ENCODE data around the gene SERPINB1. TPM values are rescaled to one million over a fixed set of nuclear protein-coding genes. Genes with fewer than 3 reads are reported as not detected.

Gene SERPINB1
- total RNA-seq, 2 donors from 2014 or later, result 41.0 to 62.3 TPM

DNA sequence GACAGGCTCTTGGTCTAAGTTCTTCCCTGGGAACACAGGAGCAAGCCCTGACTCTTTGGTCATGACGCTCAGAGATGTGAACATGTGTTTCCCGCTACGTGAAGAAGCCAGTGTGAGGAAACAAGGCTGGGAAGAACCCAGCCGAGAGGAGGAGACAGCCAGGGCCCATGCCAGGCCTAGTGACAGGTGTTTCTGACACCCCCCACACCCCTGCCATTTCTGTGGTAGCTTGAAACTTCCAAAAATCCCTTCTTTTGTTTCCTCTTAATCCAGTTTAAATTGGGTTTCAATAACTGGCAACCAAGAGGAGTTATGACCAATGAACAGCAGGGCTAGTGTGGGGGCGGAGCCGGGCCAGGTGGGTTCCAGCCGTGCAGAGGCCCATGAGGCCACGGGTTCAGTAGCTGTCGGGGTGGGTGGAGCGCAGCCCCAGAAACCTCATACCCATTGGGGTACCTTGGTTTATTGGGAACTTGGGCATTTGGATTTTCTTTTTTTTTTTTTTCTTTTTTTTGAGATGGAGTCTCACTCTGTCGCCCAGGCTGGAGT lies 43.0 kb downstream of the SERPINB1 start:
- H3K27me3 ChIP-seq (replicated peaks; ENCODE audit: insufficient read depth), result no peaks in the 10 kb centered on the region
- TF ChIP-seq, protein P1, sequence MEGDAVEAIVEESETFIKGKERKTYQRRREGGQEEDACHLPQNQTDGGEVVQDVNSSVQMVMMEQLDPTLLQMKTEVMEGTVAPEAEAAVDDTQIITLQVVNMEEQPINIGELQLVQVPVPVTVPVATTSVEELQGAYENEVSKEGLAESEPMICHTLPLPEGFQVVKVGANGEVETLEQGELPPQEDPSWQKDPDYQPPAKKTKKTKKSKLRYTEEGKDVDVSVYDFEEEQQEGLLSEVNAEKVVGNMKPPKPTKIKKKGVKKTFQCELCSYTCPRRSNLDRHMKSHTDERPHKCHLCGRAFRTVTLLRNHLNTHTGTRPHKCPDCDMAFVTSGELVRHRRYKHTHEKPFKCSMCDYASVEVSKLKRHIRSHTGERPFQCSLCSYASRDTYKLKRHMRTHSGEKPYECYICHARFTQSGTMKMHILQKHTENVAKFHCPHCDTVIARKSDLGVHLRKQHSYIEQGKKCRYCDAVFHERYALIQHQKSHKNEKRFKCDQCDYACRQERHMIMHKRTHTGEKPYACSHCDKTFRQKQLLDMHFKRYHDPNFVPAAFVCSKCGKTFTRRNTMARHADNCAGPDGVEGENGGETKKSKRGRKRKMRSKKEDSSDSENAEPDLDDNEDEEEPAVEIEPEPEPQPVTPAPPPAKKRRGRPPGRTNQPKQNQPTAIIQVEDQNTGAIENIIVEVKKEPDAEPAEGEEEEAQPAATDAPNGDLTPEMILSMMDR (IDR thresholded peaks at IDR 0.05), result no peak
- no peak for DNase-seq (ENCODE audit: low spot score)

DNA sequence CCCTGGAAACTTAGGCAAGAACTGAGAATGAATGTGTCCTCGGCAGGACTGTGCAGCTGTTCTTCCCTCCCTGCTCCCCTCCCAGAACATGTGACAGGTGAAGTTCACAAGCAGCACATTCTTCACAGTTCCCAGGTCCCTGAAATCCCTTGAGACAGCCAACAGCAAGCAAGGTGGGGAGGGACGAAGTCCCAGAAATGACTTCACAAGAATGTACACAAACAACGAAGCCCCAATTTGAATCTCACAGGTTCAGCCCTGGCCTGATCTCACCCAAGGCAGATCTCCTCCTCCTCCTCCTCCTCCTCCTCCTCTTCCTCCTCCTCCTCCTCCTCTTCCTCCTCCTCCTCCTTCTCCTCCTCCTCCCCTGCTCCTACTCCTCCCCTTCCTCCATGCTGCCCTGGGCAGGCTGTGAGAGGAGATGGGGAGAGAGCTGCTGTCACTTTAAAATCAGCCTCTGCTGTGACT lies 44.1 kb downstream of the SERPINB1 start:
- Histone ChIP-seq H3K4me3 (no peak overlapping the region), H3K27ac (no peak overlapping the region), H3K9me3 (no peaks in the 10 kb centered on the region), H3K36me3 (no peaks in the 10 kb centered on the region), H3K27me3 (replicated peaks; ENCODE audit: insufficient read depth) (no peaks in the 10 kb centered on the region), H3K4me1 (ENCODE audit: control insufficient read depth in 1 of 2, low read depth in 2 of 2) (peaks cover under 1 to 19% of the 10 kb centered on the region in 2 donors)
- no peak for DNase-seq (ENCODE audit: low spot score)
- ATAC-seq (ENCODE audit: insufficient number of reproducible peaks, low FRiP score, low read depth), result no peak
- TF ChIP-seq, protein P1 (IDR thresholded peaks at IDR 0.05), result no peak

More for the DNA sequence above, 43.0 kb downstream of the SERPINB1 start:
- H3K4me1 ChIP-seq (ENCODE audit: control insufficient read depth in 1 of 2, low read depth in 2 of 2), result peaks cover 0 to 12% of the 10 kb centered on the region in 2 donors
- H3K36me3 ChIP-seq, result no peaks in the 10 kb centered on the region
- H3K9me3 ChIP-seq, result no peaks in the 10 kb centered on the region
- H3K4me3 ChIP-seq, result no peak overlapping the region
- ATAC-seq (ENCODE audit: insufficient number of reproducible peaks, low FRiP score, low read depth), result no peak
- H3K27ac ChIP-seq, result no peak overlapping the region

DNA sequence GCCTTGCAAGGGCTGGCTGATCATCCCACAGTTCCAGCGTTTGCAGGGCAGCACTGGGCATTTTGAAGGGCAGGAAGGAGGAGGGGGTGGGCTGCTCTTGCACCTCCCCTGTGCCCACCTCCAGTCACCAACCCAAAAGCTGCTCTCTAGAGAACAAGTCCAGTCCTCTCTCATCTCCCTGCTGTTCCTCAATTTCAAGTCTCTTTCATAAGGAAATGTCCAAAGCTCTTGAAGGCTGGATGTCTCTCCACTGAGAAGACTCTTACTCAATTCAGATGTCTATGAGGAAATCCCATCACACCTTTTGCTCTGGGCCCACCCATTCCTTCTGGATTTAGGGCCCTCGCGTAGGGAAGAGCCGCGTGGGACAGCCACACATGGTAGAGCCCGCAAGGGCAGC lies 44.8 kb downstream of the SERPINB1 start:
- H3K9me3 ChIP-seq, result no peaks in the 10 kb centered on the region
- ATAC-seq (ENCODE audit: insufficient number of reproducible peaks, low FRiP score, low read depth), result no peak

DNA sequence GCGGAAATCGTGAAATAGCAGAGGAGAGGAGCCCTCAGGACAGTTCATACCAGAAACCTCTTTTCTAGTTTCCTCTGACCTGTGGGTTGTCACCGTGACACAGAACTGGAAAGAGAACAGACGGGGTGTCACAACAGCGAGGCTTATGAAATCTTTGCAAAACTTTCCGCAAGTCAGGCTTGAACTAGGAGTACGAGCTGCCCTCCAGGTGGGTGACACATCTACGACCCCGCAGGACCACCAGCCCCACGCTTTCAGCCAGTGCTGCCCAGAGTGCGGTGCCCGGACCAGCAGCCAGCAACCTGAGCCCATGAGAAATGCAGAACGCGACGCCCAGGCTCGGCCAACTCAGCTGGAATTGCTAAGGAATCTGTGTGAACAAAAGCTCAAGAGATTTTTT lies 45.7 kb downstream of the SERPINB1 start:
- Histone ChIP-seq H3K27ac (no peak overlapping the region), H3K27me3 (replicated peaks; ENCODE audit: insufficient read depth) (no peaks in the 10 kb centered on the region), H3K4me1 (ENCODE audit: control insufficient read depth in 1 of 2, low read depth in 2 of 2) (peaks cover 9 to 33% of the 10 kb centered on the region in 2 donors), H3K4me3 (no peak overlapping the region), H3K36me3 (no peaks in the 10 kb centered on the region), H3K9me3 (no peaks in the 10 kb centered on the region)
- TF ChIP-seq, protein P1 (IDR thresholded peaks at IDR 0.05), result no peak
- ATAC-seq (ENCODE audit: insufficient number of reproducible peaks, low FRiP score, low read depth) (no peak), DNase-seq (ENCODE audit: low spot score) (no peak)

More for the DNA sequence above, 44.8 kb downstream of the SERPINB1 start:
- Histone ChIP-seq H3K27ac (no peak overlapping the region), H3K27me3 (replicated peaks; ENCODE audit: insufficient read depth) (no peaks in the 10 kb centered on the region), H3K4me1 (ENCODE audit: control insufficient read depth in 1 of 2, low read depth in 2 of 2) (peaks cover 6 to 27% of the 10 kb centered on the region in 2 donors), H3K36me3 (no peaks in the 10 kb centered on the region), H3K4me3 (no peak overlapping the region)
- TF ChIP-seq, protein P1 (IDR thresholded peaks at IDR 0.05), result no peak
- DNase-seq (ENCODE audit: low spot score), result no peak

GRCh38 chr6:2795162-2795561 lies 46.5 kb downstream of the SERPINB1 start:
- H3K9me3 ChIP-seq, result no peaks in the 10 kb centered on the region
- no peak overlapping the region for H3K27ac ChIP-seq
- TF ChIP-seq, protein P1 (IDR thresholded peaks at IDR 0.05), result no peak
- DNase-seq (ENCODE audit: low spot score) (no peak), ATAC-seq (ENCODE audit: insufficient number of reproducible peaks, low FRiP score, low read depth) (no peak)
- peaks cover 12 to 38% of the 10 kb centered on the region in 2 donors for H3K4me1 ChIP-seq (ENCODE audit: control insufficient read depth in 1 of 2, low read depth in 2 of 2)
- H3K27me3 ChIP-seq (replicated peaks; ENCODE audit: insufficient read depth), result no peaks in the 10 kb centered on the region
- no peaks in the 10 kb centered on the region for H3K36me3 ChIP-seq
- no peak overlapping the region for H3K4me3 ChIP-seq
